ENCODE measurements around the gene CRYBG2. TPM values are rescaled to one million over a fixed set of nuclear protein-coding genes. Genes with fewer than 3 reads are reported as not detected.

Gene CRYBG2
- total RNA-seq, 1 donor from 2014 or later = 0.27 TPM

GRCh38 chr1:26305667-26306289 is 48.2 kb downstream of the CRYBG2 start:
- DNase-seq (no peak), ATAC-seq (ENCODE audit: low read depth) (no peak)
- peaks cover 4% of the 10 kb centered on the region for H3K36me3 Mint-ChIP-seq (ENCODE audit: low read depth)
- TF ChIP-seq CTCF (IDR thresholded peaks at IDR 0.05) = no peak
- ChIA-PET CTCF (interaction anchor here (1.0 kb wide), 1 partner anchor 16 kb away, joined by 3 read pairs; no protein-coding TSS in a partner anchor), POLR2A (interaction anchor here (1.3 to 4.0 kb wide), 4 partner anchors 9 to 15 kb away, joined by 4 to 76 read pairs (median 17); no protein-coding TSS in a partner anchor)
- intact Hi-C loops (cut with micrococcal nuclease) = loop anchor here (1.0 kb wide), 2 partner anchors 10 to 16 kb away; no protein-coding TSS in a partner anchor
- H3K9me3 Mint-ChIP-seq = no peaks in the 10 kb centered on the region
- peak overlapping the region; percentile 94 for H3K27ac Mint-ChIP-seq
- H3K4me1 Mint-ChIP-seq = peaks cover 28% of the 10 kb centered on the region
- H3K27me3 Mint-ChIP-seq = no peaks in the 10 kb centered on the region
- H3K4me3 Mint-ChIP-seq = peak overlapping the region; percentile 99

GRCh38 chr1:26302733-26303405 is 51.1 kb downstream of the CRYBG2 start:
- Mint-ChIP-seq H3K27me3 (no peaks in the 10 kb centered on the region), H3K36me3 (ENCODE audit: low read depth) (peaks cover 4% of the 10 kb centered on the region), H3K27ac (no peak overlapping the region), H3K4me1 (peaks cover 47% of the 10 kb centered on the region), H3K9me3 (no peaks in the 10 kb centered on the region), H3K4me3 (no peak overlapping the region)
- ATAC-seq (ENCODE audit: low read depth) (no peak), DNase-seq (no peak)
- no peak for TF ChIP-seq CTCF (IDR thresholded peaks at IDR 0.05)
- ChIA-PET CTCF (no interaction called here), POLR2A (interaction anchor here (1.5 kb wide), 1 partner anchor 14 kb away, joined by 4 read pairs; no protein-coding TSS in a partner anchor)
- intact Hi-C loops (cut with micrococcal nuclease) = no loop called here

- H3K4me1 Mint-ChIP-seq = peaks cover 32% of the 10 kb centered on the region
- DNase-seq = no peak
- POLR2A ChIA-PET = interaction anchor here (0.7 to 6.4 kb wide), 4 partner anchors 8 to 16 kb away, joined by 4 to 49 read pairs (median 16); partner anchors contain the start of gene CD52
- intact Hi-C loops (cut with micrococcal nuclease) = no loop called here
- CTCF ChIA-PET = interaction anchor here (0.9 kb wide), 2 partner anchors 12 to 21 kb away, joined by 3 read pairs; no protein-coding TSS in a partner anchor
- TF ChIP-seq CTCF (IDR thresholded peaks at IDR 0.05) = no peak
- no peaks in the 10 kb centered on the region for H3K9me3 Mint-ChIP-seq
- no peaks in the 10 kb centered on the region for H3K36me3 Mint-ChIP-seq (ENCODE audit: low read depth)
- no peak overlapping the region for H3K4me3 Mint-ChIP-seq
- H3K27ac Mint-ChIP-seq = no peak overlapping the region
- no peaks in the 10 kb centered on the region for H3K27me3 Mint-ChIP-seq
- no peak for ATAC-seq (ENCODE audit: low read depth)
Observed at GRCh38 chr1:26300578-26301275, 53.2 kb downstream of the CRYBG2 start.

DNA sequence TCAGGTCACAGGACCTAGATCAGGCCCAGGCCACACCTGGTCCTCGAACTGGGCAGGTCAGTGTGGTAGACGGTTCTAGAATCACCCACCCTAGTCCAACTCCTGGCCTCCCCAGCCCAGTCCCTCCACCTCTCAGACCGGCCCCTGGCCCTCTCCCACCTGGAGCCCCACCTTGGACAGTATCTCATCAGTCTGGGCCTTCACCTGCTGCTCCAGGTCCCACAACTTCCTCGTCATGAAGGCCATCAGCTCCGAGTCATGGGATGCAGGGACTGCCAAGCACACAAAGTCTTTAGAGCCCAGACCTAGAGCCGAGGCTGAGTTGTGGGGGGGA is 56.2 kb downstream of the CRYBG2 start:
- intact Hi-C loops (cut with micrococcal nuclease) = no loop called here
- ATAC-seq (ENCODE audit: low read depth) = no peak

More for the DNA sequence above, 56.2 kb downstream of the CRYBG2 start:
- H3K27ac Mint-ChIP-seq = no peak overlapping the region
- ChIA-PET POLR2A (interaction anchor here (1.1 to 6.4 kb wide), 3 partner anchors 9 to 21 kb away, joined by 3 to 49 read pairs (median 4); no protein-coding TSS in a partner anchor), CTCF (no interaction called here)
- no peaks in the 10 kb centered on the region for H3K36me3 Mint-ChIP-seq (ENCODE audit: low read depth)
- DNase-seq = no peak
- no peak for TF ChIP-seq CTCF (IDR thresholded peaks at IDR 0.05)
- H3K27me3 Mint-ChIP-seq = no peaks in the 10 kb centered on the region
- H3K4me1 Mint-ChIP-seq = peaks cover 37% of the 10 kb centered on the region
- H3K9me3 Mint-ChIP-seq = no peaks in the 10 kb centered on the region
- no peak overlapping the region for H3K4me3 Mint-ChIP-seq

Measured in activated B cell treated with CpG ODN at 0.5 μM for 24 hours (primary cell).